HepG2 (cell line): ENCODE results near the gene VEGFB. TPM values are rescaled to one million over a fixed set of nuclear protein-coding genes. Genes with fewer than 3 reads are reported as not detected.

ENCODE experiments used
- ARID2 ChIP-seq: sonication (generic); formaldehyde crosslinking; IDR thresholded peaks from 2 replicates; pipeline ENCODE4 v1.8.1; 2022; ENCODE audit warnings: mild to moderate bottlenecking, missing genetic modification reagents, borderline replicate concordance
- HCFC1 ChIP-seq: fragments of 150-350 bp; IDR thresholded peaks from 2 replicates; pipeline ENCODE4 v1.6.1; 2014; ENCODE audit warnings: low read depth, low read length
- HOXA3 ChIP-seq: sonication (generic); formaldehyde crosslinking; IDR thresholded peaks from 2 replicates; pipeline ENCODE4 v1.5.0; 2020; ENCODE audit warnings: missing genetic modification reagents
- KDM3A ChIP-seq: IDR thresholded peaks from 2 replicates; pipeline ENCODE4 v1.6.1; 2018; ENCODE audit warnings: low read depth, missing compliant biosample characterization
- KDM6A ChIP-seq: IDR thresholded peaks from 2 replicates; pipeline ENCODE4 v1.6.1; 2016; ENCODE audit warnings: low read depth
- NBN ChIP-seq: fragments of 450-650 bp; conservative IDR thresholded peaks from 2 replicates; pipeline ENCODE4 v1.6.1; 2017
- NFYB ChIP-seq: sonication (generic); formaldehyde crosslinking; IDR thresholded peaks from 2 replicates; pipeline ENCODE4 v1.4.0; 2020; ENCODE audit warnings: missing genetic modification reagents
- PRPF4 ChIP-seq: fragments of 200-400 bp; formaldehyde crosslinking; IDR thresholded peaks from 2 replicates; pipeline ENCODE4 v1.6.1; 2016; ENCODE audit warnings: low read length, low read depth; ENCODE audit not compliant: poor library complexity, severe bottlenecking
- SAFB2 ChIP-seq: sonication (generic); formaldehyde crosslinking; IDR thresholded peaks from 2 replicates; pipeline ENCODE4 v1.5.1; 2020; ENCODE audit warnings: missing genetic modification reagents, low read depth, mild to moderate bottlenecking, borderline replicate concordance
- SRSF9 ChIP-seq: fragments of 200-400 bp; formaldehyde crosslinking; IDR thresholded peaks from 2 replicates; pipeline ENCODE4 v1.6.1; 2018; ENCODE audit warnings: borderline replicate concordance, mild to moderate bottlenecking, low read depth, low read length; ENCODE audit not compliant: insufficient read depth, poor library complexity, severe bottlenecking
- TARDBP ChIP-seq: sonication (generic); formaldehyde crosslinking; IDR thresholded peaks from 2 replicates; pipeline ENCODE4 v1.8.0; 2022; ENCODE audit warnings: mild to moderate bottlenecking, missing genetic modification reagents
- TBL1XR1 ChIP-seq: fragments of 150-350 bp; IDR thresholded peaks from 2 replicates; pipeline ENCODE4 v1.6.1; 2014; ENCODE audit warnings: borderline replicate concordance, low read length; ENCODE audit not compliant: partially characterized antibody
- ZBTB40 ChIP-seq, 2 experiments: fragments of 450-650 bp in 1 of 2; sonication (generic) in 1 of 2; formaldehyde crosslinking in 1 of 2; IDR thresholded peaks; 2 replicates each; pipeline versions ENCODE4 v1.6.1 to v1.8.0; 2016 to 2022; ENCODE audit warnings: antibody characterized with exemption in 1 of 2, mild to moderate bottlenecking in 1 of 2, missing genetic modification reagents in 1 of 2
- ZBTB7A ChIP-seq: sonication (generic); formaldehyde crosslinking; IDR thresholded peaks from 2 replicates; pipeline ENCODE4 v1.8.0; 2022; ENCODE audit warnings: mild to moderate bottlenecking, missing genetic modification reagents
- ZNF660 ChIP-seq: sonication (generic); formaldehyde crosslinking; IDR thresholded peaks from 2 replicates; pipeline ENCODE4 v1.5.1; 2020; ENCODE audit warnings: mild to moderate bottlenecking, low read depth, missing genetic modification reagents, borderline replicate concordance
- ZNF775 ChIP-seq: sonication (generic); formaldehyde crosslinking; IDR thresholded peaks from 2 replicates; pipeline ENCODE4 v1.4.0; 2020; ENCODE audit warnings: missing genetic modification reagents, mild to moderate bottlenecking, moderate library complexity, borderline replicate concordance
- polyA plus RNA-seq, 8 experiments: library from polyadenylated mRNA; depleted of rRNA in 3 of 8; stranded (reverse) in 7 of 8; unstranded in 1 of 8; fragments of >200 nt; fragmentation: Illumina TruSeq in 4 of 8; extraction: Trizol in 4 of 8; gene quantifications; 2 replicates each; pipeline versions ENCODE4 v1.2.1 to v1.2.3, GENCODE V29; 2011 to 2016; ENCODE audit warnings: low read depth in 4 of 8, missing spikeins in 1 of 8, mixed read lengths in 1 of 8; ENCODE audit not compliant: insufficient read depth in 1 of 8
- total RNA-seq, 5 experiments: library from RNA; depleted of rRNA; stranded (reverse); fragments of >200 nt; fragmentation: Illumina TruSeq; extraction: Trizol; gene quantifications; 2 replicates each; pipeline ENCODE4 v1.2.3, GENCODE V29; 2016; ENCODE audit warnings: low read depth in 1 of 5
- TF ChIP-seq, protein P1 (sequence below): sonication (generic); formaldehyde crosslinking; conservative IDR thresholded peaks from 2 replicates; pipeline ENCODE4 v1.4.0; 2020; ENCODE audit warnings: missing genetic modification reagents

VEGFB gene
- total and polyA plus RNA-seq, 2 of the 13 experiments (the other 11 are each of a cell fraction or from before 2014, with no cell fraction given), result 9.0 to 11.3 TPM

DNA sequence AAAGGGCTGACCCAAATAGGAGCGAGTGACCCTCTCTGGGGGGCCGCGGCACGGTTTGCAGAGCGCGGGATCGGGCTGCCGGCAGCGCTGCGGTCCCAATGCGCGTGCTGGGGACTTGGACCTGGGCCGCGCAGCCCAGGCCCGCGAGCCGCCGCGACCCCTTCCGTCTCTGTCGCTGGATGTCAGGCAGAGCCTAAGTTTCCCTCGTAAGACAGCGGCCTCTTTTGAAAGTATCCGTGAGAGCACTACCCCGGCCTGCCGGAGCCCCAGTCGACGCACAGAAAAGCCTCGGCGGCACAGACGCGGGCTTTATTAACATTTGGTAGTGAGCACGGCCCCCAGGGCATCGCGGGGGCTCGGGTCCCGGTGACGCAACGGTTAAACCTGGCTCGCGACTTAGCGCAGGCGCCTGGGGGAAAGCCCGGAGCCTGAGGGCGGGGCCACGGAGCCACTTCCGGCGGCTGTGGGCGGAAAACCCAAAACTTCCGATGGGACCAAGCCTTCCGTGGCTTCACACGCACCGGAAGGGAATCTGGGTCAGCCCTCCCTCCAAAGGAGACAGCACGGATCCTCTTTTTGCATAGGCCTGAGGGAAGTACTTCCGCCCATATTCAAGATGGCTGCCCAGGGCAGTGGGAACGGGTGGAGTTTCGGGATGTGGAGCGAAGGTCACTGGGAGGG lies 35.3 kb downstream of the VEGFB start (continued):
- TF ChIP-seq ZBTB40 (IDR thresholded peaks at IDR 0.05), result peak; percentile 95
- peak; percentile 83 for TF ChIP-seq ZBTB40 (CRISPR knock-in tag; IDR thresholded peaks at IDR 0.05)
- no peak; the same call in 1 of the 2 replicates for TF ChIP-seq SAFB2 (CRISPR knock-in tag)
- TF ChIP-seq NBN, result no peak
- TF ChIP-seq HOXA3, result peak; percentile 99
- peak; percentile 95 for TF ChIP-seq HCFC1
- no peak for TF ChIP-seq SRSF9
- TF ChIP-seq TBL1XR1, result peak; percentile 45
- TF ChIP-seq ZNF775, result no peak
- TF ChIP-seq ARID2 (CRISPR knock-in tag), result no peak
- no peak for TF ChIP-seq KDM3A (CRISPR knock-in tag)
- no peak for TF ChIP-seq KDM6A
- TF ChIP-seq ZBTB7A (CRISPR knock-in tag), result peak; percentile 37
- TF ChIP-seq TARDBP, result peak; percentile 98
- TF ChIP-seq, protein P1, sequence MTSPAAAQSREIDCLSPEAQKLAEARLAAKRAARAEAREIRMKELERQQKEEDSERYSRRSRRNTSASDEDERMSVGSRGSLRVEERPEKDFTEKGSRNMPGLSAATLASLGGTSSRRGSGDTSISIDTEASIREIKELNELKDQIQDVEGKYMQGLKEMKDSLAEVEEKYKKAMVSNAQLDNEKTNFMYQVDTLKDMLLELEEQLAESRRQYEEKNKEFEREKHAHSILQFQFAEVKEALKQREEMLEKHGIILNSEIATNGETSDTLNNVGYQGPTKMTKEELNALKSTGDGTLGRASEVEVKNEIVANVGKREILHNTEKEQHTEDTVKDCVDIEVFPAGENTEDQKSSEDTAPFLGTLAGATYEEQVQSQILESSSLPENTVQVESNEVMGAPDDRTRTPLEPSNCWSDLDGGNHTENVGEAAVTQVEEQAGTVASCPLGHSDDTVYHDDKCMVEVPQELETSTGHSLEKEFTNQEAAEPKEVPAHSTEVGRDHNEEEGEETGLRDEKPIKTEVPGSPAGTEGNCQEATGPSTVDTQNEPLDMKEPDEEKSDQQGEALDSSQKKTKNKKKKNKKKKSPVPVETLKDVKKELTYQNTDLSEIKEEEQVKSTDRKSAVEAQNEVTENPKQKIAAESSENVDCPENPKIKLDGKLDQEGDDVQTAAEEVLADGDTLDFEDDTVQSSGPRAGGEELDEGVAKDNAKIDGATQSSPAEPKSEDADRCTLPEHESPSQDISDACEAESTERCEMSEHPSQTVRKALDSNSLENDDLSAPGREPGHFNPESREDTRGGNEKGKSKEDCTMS (CRISPR knock-in tag), result no peak
- no peak for TF ChIP-seq ZNF660 (CRISPR knock-in tag)
- TF ChIP-seq NFYB (CRISPR knock-in tag), result peak; percentile 78
- TF ChIP-seq PRPF4, result no peak
